NCI-H446 treated with DMSO at 0.1 percent for 48 hours (cell line): ENCODE measurements around the gene NMRK1.

Experiments
- DNase-seq: peaks from one replicate; lab custom pipeline; 2025; lab: John Stamatoyannopoulos, UW

NMRK1 gene

GRCh38 chr9:75102177-75102790 lies 14.3 kb upstream of the NMRK1 start:
- no peak for DNase-seq

- no peak for DNase-seq
These were observed 13.1 kb upstream of the NMRK1 start for GRCh38 chr9:75101004-75101588.

- DNase-seq: no peak
These were observed 8.8 kb upstream of the NMRK1 start for GRCh38 chr9:75096796-75097195.

- DNase-seq: no peak
These were observed 4.8 kb upstream of the NMRK1 start for GRCh38 chr9:75092766-75093165.

GRCh38 chr9:75090579-75090978 lies 2.6 kb upstream of the NMRK1 start:
- DNase-seq: no peak

GRCh38 chr9:75089373-75089766 lies 1.4 kb upstream of the NMRK1 start:
- DNase-seq: no peak

- no peak for DNase-seq
These were observed 854 bp upstream of the NMRK1 start for GRCh38 chr9:75088646-75089372.

GRCh38 chr9:75087289-75087823 lies 599 bp downstream of the NMRK1 start:
- DNase-seq: no peak

GRCh38 chr9:75086541-75087288 lies 1.2 kb downstream of the NMRK1 start:
- DNase-seq: no peak

- DNase-seq: no peak
These were observed 2.3 kb downstream of the NMRK1 start for GRCh38 chr9:75085640-75086039.

- DNase-seq: no peak
These were observed 3.8 kb downstream of the NMRK1 start for GRCh38 chr9:75084081-75084672.

GRCh38 chr9:75083188-75083970 lies 4.6 kb downstream of the NMRK1 start:
- DNase-seq: no peak

- no peak for DNase-seq
These were observed 6.3 kb downstream of the NMRK1 start for GRCh38 chr9:75081632-75082031.

- DNase-seq: no peak
These were observed 15.1 kb downstream of the NMRK1 start for GRCh38 chr9:75072895-75073294.

- DNase-seq: no peak
These were observed 16.3 kb downstream of the NMRK1 start for GRCh38 chr9:75071530-75072122.

- no peak for DNase-seq
These were observed 18.8 kb downstream of the NMRK1 start for GRCh38 chr9:75069171-75069570.

GRCh38 chr9:75067894-75068293 lies 20.1 kb downstream of the NMRK1 start:
- DNase-seq: no peak

GRCh38 chr9:75065510-75065909 lies 22.4 kb downstream of the NMRK1 start:
- DNase-seq: no peak

- peak; percentile 34 for DNase-seq
These were observed 23.5 kb downstream of the NMRK1 start for GRCh38 chr9:75064307-75065025.
